C4-2B (cell line): ENCODE results near the gene AQP9.

ENCODE experiments used
- H3K27ac ChIP-seq: fragments of 450-650 bp; 2 replicates; pipeline ENCODE4 v1.5.1; 2017
- ZFX ChIP-seq: fragments of 450-650 bp; IDR thresholded peaks from 2 replicates; pipeline ENCODE4 v1.6.1; 2017
- TF ChIP-seq, protein P1 (sequence below): fragments of 450-650 bp; conservative IDR thresholded peaks from 2 replicates; pipeline ENCODE4 v1.5.1; 2017; ENCODE audit warnings: mild to moderate bottlenecking

AQP9 gene

DNA sequence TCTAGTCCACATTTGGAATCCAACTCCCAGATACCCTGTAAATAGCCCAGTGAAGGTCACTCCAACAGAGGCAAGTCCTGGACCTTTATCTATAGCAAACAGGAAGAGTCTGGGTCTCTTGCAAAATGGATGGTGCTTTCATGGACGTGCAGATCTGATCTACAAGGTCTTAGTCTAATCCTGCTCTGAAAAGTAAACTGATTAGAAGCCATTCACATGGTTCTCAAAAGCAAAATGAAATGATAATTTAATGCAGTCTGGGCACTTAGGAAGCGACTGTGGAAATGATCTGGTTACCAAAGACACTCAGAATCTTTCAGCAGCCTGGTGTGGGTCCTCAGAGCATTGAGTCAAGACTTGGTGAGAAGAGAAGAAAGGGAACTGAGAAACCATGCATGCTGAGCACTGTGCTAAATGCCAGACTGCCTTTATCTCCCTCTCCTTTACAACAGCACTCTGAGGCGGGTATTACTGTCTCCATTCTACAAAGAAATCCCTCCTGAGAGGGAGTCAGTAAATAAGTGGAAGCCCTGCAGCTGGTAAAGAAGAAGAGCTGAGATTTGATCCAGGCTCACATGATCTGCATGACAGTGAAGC is 29.0 kb downstream of the AQP9 start:
- TF ChIP-seq ZFX = no peak
- TF ChIP-seq, protein P1, sequence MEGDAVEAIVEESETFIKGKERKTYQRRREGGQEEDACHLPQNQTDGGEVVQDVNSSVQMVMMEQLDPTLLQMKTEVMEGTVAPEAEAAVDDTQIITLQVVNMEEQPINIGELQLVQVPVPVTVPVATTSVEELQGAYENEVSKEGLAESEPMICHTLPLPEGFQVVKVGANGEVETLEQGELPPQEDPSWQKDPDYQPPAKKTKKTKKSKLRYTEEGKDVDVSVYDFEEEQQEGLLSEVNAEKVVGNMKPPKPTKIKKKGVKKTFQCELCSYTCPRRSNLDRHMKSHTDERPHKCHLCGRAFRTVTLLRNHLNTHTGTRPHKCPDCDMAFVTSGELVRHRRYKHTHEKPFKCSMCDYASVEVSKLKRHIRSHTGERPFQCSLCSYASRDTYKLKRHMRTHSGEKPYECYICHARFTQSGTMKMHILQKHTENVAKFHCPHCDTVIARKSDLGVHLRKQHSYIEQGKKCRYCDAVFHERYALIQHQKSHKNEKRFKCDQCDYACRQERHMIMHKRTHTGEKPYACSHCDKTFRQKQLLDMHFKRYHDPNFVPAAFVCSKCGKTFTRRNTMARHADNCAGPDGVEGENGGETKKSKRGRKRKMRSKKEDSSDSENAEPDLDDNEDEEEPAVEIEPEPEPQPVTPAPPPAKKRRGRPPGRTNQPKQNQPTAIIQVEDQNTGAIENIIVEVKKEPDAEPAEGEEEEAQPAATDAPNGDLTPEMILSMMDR = no peak
- no peak overlapping the region for H3K27ac ChIP-seq

DNA sequence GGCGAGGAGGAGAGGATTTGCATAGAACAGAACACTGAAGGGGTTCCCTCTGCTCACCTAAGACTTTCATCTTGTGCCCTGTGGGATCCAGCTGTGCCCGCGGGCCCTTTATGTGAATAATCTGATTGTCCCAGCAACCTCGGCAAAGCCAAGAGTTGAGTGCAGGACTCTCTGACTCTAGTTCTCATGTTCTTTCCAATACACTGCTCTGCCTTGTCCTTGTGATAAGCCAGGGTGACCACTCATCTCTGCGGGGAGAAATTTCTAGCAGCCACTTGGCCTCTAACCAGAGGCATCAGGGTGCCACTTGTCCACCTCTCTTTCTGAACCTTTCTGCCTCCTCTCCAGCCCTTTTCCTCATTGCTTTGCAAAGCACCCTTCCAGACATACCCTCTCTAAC is 31.8 kb downstream of the AQP9 start:
- no peak overlapping the region for H3K27ac ChIP-seq
- TF ChIP-seq, protein P1 = no peak
- no peak for TF ChIP-seq ZFX

DNA sequence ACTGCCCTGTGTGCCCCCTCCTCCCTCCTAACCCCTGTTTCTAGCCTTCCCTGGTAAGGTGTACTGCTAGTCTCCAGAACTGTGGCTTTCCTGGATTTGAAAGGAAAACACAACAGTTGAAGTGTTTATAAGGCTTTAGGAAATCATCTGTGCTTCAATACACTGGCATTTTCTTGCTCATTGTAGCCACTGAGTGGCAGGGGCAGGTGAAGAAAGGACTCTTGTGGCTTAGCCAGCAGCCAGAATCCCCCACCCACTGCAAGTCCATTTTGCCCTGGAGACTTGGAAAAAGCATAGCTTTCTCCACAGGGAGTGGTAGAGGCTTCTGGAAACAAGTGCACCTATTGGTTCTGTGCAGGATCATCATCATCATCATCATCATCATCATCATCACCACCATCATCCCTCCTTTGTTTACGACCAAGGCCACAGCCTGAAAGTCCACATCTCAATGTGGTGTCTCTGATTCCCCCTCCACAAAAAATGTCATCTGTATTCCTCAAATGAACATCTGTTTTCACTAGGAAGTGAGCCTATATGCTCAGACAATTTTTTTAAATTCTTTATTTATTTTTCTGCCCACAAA is 33.4 kb downstream of the AQP9 start:
- no peak for TF ChIP-seq ZFX
- TF ChIP-seq, protein P1 = no peak
- H3K27ac ChIP-seq = no peak overlapping the region

DNA sequence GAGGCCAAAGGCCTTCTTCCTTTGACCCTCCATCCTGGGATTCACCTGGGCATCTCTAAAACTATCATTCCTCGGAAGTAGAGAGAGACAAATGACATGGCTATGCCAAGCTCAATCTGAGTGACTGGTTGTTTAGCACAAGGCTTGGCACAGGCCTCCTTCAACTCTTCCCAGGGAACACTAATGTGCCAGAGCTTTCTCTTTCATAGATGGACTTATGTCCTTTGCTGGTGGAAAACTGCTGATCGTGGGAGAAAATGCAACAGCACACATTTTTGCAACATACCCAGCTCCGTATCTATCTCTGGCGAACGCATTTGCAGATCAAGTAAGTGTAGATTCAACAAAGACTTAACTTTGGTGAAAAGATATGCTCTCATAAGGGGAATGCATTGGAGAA is 36.5 kb downstream of the AQP9 start:
- TF ChIP-seq, protein P1 = no peak
- no peak for TF ChIP-seq ZFX
- no peak overlapping the region for H3K27ac ChIP-seq

DNA sequence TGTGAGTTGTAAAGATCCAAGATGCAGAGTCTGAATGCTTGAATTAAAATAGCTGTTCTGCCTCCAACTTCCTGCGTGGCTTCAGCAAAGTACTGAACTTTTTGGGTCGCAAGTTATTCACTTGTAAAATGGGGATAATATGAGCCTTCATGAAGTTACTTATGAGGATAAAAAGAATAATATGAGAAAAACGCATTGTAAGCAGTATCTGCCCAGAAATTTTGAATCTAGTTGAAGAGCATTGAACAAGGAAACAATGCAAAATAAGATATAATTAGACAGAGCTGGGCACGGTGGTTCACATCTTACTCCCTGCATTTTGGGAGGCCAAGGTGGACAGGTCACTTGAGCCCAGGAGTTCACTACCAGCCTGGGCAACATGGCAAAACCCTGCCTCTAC is 37.8 kb downstream of the AQP9 start:
- TF ChIP-seq ZFX = no peak
- TF ChIP-seq, protein P1 = no peak
- H3K27ac ChIP-seq = no peak overlapping the region

DNA sequence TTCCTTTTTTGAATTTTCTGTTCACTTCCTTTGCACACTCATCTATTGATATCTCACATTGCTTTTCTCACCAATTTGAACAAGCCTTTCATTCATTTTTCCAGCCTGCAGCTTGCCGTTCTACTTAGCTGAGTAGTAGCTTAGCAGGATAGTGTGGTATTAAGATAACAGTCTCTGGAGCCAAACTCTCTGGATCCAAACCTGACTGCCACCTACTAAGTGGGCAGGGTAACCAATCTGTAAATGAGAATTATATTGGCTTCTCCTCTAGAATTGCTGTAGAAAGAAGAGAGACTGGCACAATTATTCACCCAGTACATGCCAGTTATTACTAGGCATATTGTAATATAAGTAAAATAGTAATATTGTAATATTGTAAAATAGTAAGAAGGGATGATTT is 40.5 kb downstream of the AQP9 start:
- TF ChIP-seq ZFX = no peak
- TF ChIP-seq, protein P1 = no peak
- no peak overlapping the region for H3K27ac ChIP-seq

DNA sequence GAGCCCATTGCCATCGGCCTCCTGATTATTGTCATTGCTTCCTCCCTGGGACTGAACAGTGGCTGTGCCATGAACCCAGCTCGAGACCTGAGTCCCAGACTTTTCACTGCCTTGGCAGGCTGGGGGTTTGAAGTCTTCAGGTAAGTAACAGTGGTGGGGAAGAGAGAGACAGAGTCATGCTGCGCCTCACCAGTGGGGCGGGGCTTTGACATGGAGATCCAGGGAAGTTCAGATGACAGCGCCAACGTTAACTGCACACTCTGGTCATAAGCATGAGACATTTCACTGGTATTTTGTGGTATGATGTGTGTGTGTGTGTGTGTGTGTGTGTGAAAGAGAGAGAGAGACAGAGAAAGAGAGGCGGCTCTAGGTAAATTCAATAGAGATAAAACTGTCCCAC is 41.0 kb downstream of the AQP9 start:
- H3K27ac ChIP-seq = no peak overlapping the region

More for the DNA sequence above, 41.0 kb downstream of the AQP9 start:
- TF ChIP-seq ZFX = no peak
- TF ChIP-seq, protein P1 = no peak
